DND-41 (cell line): ENCODE data around the gene TPO.

Experiments
- ATAC-seq: fragments of 200-7000 bp; cut with Tn5 transposase; 3 replicates; pipeline ENCODE4 v1.9.1; 2021; ENCODE audit warnings: low read depth; ENCODE audit not compliant: insufficient read depth
- DNase-seq: peaks from one replicate; pipeline ENCODE4 v3.0.0-alpha.2; 2020
- H2AFZ ChIP-seq: 2 replicates; pipeline ENCODE4 v1.6.0; 2012; ENCODE audit warnings: low read depth, low read length
- H3K27ac ChIP-seq: 2 replicates; pipeline ENCODE4 v1.5.1; 2012; ENCODE audit warnings: low read length, inconsistent platforms
- H3K27me3 ChIP-seq: fragments of 200-600 bp; sonication (generic); 2 replicates; pipeline ENCODE4 v1.6.0; 2012; ENCODE audit warnings: low read length, mild to moderate bottlenecking, inconsistent platforms; ENCODE audit not compliant: insufficient read depth, poor library complexity
- H3K36me3 ChIP-seq: 2 replicates; pipeline ENCODE4 v1.5.1; 2012; ENCODE audit warnings: low read length, inconsistent platforms; ENCODE audit not compliant: insufficient read depth
- H3K4me1 ChIP-seq: 2 replicates; pipeline ENCODE4 v1.5.1; 2012; ENCODE audit warnings: mild to moderate bottlenecking, low read length; ENCODE audit not compliant: insufficient read depth
- H3K4me2 ChIP-seq: 2 replicates; pipeline ENCODE4 v1.6.0; 2012; ENCODE audit warnings: mild to moderate bottlenecking, moderate library complexity, low read length, inconsistent platforms; ENCODE audit not compliant: insufficient read depth
- H3K4me3 ChIP-seq, 2 experiments: fragments of 200-600 bp in 1 of 2; shearing (Covaris generic) in 1 of 2; 2 replicates each; pipeline ENCODE4 v1.5.1; 2012 to 2016; ENCODE audit warnings: inconsistent platforms in 2 of 2, low read length in 2 of 2, mild to moderate bottlenecking in 2 of 2, low read depth in 1 of 2, moderate library complexity in 1 of 2
- H3K79me2 ChIP-seq: 2 replicates; pipeline ENCODE4 v1.6.0; 2012; ENCODE audit warnings: low read length, inconsistent platforms; ENCODE audit not compliant: insufficient read depth
- H3K9ac ChIP-seq: 2 replicates; pipeline ENCODE4 v1.6.0; 2012; ENCODE audit warnings: low read depth, mild to moderate bottlenecking, inconsistent platforms, low read length, moderate library complexity
- H3K9me3 ChIP-seq: 2 replicates; pipeline ENCODE4 v1.5.1; 2012; ENCODE audit warnings: low read length, moderate library complexity, mild to moderate bottlenecking, inconsistent platforms; ENCODE audit not compliant: insufficient read depth, severe bottlenecking
- H4K20me1 ChIP-seq: 2 replicates; pipeline ENCODE4 v1.6.0; 2012; ENCODE audit warnings: low read length; ENCODE audit not compliant: insufficient read depth
- EZH2 ChIP-seq: IDR thresholded peaks from 3 replicates; pipeline ENCODE4 v1.6.1; 2012; ENCODE audit warnings: borderline replicate concordance, low read depth, mild to moderate bottlenecking, moderate library complexity, low read length, inconsistent platforms; ENCODE audit not compliant: severe bottlenecking
- TF ChIP-seq, protein P1 (sequence below): IDR thresholded peaks from 2 replicates; pipeline ENCODE4 v1.5.1; 2012; ENCODE audit warnings: borderline replicate concordance, low read length, moderate library complexity, mild to moderate bottlenecking; ENCODE audit not compliant: poor library complexity, severe bottlenecking; ENCODE audit errors: extremely low read depth

TPO gene

DNA sequence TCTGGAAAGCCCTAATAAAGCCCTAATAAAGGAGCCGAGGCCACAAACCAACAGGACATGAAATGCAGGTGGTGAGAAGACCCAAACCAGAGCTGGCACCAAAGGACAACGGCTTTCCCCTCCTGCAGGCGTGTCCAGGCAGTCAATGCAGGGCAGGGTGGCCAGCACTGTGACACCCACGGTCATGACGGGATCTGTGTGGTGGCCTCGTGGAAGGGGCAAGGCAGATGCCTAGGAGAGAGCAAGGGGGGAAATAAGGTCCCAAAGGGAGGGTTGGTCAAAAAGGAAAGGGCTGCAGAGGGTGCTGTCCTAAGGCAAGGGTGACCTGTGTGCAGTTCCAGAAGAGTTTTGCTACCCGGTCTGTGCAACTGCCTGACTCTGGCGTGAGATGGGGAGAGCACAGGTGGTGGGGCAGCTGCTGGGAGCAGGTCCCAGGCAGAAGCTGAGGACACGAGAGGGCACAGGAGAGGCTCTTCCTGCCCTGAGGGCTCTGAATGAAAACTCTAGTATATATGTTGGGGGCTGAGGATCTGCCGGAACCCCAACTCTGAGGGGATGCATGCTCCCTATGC lies 156.7 kb downstream of the TPO start:
- Histone ChIP-seq H4K20me1 (no peaks in the 10 kb centered on the region), H3K9me3 (no peaks in the 10 kb centered on the region), H3K9ac (no peak overlapping the region), H3K4me2 (no peak overlapping the region), H3K27me3 (peaks cover 2% of the 10 kb centered on the region), H3K36me3 (no peaks in the 10 kb centered on the region), H3K4me3 (no peak overlapping the region), H3K4me1 (no peaks in the 10 kb centered on the region), H2AFZ (no peak overlapping the region), H3K79me2 (no peaks in the 10 kb centered on the region), H3K27ac (no peak overlapping the region)
- DNase-seq (no peak), ATAC-seq (no peak)
- TF ChIP-seq, protein P1, sequence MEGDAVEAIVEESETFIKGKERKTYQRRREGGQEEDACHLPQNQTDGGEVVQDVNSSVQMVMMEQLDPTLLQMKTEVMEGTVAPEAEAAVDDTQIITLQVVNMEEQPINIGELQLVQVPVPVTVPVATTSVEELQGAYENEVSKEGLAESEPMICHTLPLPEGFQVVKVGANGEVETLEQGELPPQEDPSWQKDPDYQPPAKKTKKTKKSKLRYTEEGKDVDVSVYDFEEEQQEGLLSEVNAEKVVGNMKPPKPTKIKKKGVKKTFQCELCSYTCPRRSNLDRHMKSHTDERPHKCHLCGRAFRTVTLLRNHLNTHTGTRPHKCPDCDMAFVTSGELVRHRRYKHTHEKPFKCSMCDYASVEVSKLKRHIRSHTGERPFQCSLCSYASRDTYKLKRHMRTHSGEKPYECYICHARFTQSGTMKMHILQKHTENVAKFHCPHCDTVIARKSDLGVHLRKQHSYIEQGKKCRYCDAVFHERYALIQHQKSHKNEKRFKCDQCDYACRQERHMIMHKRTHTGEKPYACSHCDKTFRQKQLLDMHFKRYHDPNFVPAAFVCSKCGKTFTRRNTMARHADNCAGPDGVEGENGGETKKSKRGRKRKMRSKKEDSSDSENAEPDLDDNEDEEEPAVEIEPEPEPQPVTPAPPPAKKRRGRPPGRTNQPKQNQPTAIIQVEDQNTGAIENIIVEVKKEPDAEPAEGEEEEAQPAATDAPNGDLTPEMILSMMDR, result no peak

DNA sequence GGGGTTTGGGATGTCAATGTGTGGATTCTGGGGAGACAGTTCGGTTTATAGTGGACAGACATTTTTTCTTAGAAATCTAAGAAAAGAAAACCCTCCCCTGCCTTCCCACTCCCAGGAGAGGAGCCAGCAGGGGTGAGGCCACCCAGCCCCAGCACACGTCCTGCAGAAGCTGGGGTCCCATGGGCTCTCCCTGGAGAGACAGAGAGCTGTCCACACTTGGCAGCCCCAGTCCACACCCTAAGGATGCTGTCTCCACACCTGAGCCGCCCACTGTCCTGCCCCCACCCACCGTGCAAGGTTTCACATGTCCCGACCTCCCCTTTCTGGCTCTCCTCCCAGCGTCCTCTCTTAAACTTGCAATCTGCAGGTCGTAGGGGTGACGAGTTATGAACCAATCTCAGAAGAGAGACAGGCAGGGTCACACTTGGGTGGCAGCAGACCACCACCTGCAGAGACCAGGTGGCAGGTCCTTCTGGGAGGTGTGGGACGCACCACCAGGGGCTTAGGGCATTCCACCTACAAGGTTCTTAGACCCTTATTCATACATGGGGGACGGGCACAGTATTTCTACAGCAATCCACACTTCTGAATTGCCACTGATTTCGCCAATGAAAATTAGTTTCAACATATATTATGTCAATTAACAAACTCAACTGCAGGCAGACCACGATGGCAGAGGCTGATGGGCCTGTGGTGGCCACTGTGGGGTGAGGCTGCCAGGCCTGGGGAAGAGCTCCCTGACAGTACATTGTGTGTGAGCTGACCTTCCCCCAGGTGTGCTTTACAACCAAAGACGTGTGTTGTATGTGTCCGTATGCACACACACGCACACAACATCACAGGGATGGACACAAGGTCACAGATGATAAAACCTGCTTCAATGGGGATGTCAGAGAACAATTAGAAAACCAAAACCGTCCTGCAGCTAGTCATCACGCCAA lies 158.5 kb downstream of the TPO start:
- TF ChIP-seq EZH2, result no peak
- TF ChIP-seq, protein P1, result no peak
- Histone ChIP-seq H3K9me3 (no peaks in the 10 kb centered on the region), H4K20me1 (no peaks in the 10 kb centered on the region), H3K4me2 (no peak overlapping the region), H3K36me3 (no peaks in the 10 kb centered on the region), H3K27me3 (peaks cover 11% of the 10 kb centered on the region), H3K9ac (no peak overlapping the region), H2AFZ (no peak overlapping the region), H3K4me1 (no peaks in the 10 kb centered on the region), H3K79me2 (no peaks in the 10 kb centered on the region), H3K27ac (no peak overlapping the region), H3K4me3 (no peak overlapping the region)
- ATAC-seq (no peak), DNase-seq (no peak)

DNA sequence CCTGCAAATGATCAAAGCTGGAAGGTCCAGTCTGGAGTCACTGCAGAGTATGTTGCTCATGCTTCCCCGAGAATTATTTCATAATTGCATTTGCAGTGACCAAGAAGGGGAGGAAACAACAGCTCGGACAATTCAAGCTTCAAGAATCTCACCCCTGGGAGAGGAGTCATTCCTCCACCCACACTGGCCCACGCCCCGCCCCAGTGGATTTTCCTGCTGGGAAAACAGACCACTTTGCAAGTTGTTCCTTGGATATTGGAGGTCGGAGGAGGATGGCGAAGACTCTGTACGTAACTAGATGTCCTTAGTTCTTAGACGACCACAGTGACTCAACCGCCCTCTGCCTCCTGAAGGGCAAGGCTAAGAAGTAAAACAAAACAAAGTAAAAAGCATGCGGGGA lies 159.4 kb downstream of the TPO start:
- H3K9ac ChIP-seq, result no peak overlapping the region
- H4K20me1 ChIP-seq, result no peaks in the 10 kb centered on the region
- no peaks in the 10 kb centered on the region for H3K36me3 ChIP-seq
- H2AFZ ChIP-seq, result no peak overlapping the region
- TF ChIP-seq, protein P1, result no peak
- no peak for TF ChIP-seq EZH2
- H3K4me1 ChIP-seq, result no peaks in the 10 kb centered on the region
- no peaks in the 10 kb centered on the region for H3K79me2 ChIP-seq
- DNase-seq (no peak), ATAC-seq (no peak)
- H3K27ac ChIP-seq, result no peak overlapping the region
- H3K9me3 ChIP-seq, result no peaks in the 10 kb centered on the region
- no peak overlapping the region for H3K4me3 ChIP-seq
- peaks cover 11% of the 10 kb centered on the region for H3K27me3 ChIP-seq
- H3K4me2 ChIP-seq, result no peak overlapping the region
